HG03103 (cell line): ENCODE data around the gene PNPLA8.

Source experiments
- ATAC-seq: cut with Tn5 transposase; IDR thresholded peaks from one replicate; pipeline ENCODE4 v1.9.1; 2021; ENCODE audit warnings: low read depth; ENCODE audit not compliant: unreplicated experiment

The PNPLA8 gene

DNA sequence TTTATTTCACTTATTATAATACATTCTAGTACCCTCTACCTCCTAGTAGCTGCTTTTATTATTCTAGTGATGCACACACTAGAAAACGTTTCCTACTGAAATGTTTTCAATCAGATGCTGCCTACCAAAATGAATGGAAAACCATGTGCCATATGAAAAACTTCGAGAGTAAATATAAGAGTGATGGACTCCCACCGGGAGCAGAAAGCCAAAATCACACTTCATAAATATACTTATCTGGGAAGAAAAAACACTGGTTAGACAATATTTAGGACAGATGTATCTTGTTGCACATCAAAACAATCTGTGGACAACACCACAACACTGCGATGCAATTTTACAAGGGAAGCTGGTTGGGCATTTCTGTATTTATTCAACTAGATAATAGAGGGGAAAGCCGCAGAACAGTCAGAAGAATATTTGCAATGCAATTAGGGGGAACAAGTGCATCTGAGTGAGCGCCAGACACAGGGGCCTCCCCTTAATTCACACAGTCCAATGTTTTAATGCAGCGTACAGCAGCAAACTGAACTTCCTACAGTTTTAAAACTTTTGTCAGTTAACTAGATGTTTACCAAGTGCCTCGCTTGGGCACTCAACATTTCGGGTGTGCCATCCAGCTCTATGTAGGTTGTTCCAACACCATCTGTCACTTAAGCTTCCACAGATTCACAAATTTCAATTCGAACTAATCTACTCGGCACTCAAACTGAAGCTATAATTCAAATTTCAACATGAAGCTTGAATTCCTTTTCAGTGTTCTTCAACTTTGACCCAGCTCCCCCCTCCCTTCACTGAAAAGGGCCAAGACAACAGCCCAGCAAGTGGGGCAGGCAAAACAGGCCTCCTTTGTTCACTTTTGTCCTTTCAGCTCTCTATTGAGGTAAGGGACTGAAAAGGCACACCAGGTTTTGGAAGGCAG is 77.1 kb downstream of the PNPLA8 start:
- ATAC-seq = no peak

DNA sequence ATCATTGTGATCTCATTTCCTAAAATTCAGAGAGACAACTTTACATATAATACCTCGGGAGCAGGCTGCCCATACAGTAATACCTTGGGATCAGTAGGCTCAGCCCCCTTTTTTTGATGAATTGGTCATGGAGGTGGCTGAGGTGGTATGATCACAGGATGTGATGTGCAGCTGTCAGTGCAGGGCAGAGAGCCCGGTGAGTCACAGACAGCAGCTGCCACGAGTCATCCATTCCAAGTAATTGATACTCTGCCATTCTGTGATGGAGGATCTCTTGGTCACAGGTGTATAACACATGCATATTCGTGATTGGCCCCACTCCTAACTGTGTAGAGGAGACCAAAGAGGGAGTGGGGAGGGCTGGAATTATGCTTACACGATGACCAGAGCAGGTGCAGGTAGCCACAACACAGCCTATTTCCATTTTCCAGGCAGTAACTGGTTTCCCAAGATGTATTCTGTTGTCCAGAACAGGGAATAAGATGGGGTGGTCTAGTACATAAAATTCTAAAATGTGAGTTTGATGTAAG is 83.8 kb downstream of the PNPLA8 start:
- ATAC-seq = no peak

DNA sequence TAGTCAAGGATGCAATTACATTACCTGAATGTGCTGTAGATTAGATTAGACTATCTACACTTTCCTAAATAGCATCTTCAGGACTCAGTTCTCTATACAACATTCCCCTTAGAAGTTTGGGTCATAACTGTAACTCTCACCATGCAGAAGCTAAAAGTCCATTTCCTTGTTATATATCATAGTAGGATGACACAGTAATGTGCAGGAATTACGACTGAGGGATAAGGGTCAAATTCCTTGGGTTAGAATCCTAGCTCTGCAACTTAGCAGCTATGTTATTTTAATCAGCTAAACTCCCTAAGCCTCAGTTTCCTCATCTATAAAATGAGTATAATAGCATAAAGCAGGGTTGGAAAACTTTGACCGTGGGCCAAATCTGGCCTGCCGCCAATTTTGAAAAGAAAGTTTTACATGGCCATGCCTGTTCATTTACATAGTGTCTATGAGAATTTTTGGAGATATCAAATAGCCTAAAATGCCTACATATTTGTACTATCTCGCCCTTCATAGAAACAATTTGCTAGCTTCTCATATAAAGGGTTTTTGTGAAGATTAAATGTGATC is 84.5 kb downstream of the PNPLA8 start:
- no peak for ATAC-seq

DNA sequence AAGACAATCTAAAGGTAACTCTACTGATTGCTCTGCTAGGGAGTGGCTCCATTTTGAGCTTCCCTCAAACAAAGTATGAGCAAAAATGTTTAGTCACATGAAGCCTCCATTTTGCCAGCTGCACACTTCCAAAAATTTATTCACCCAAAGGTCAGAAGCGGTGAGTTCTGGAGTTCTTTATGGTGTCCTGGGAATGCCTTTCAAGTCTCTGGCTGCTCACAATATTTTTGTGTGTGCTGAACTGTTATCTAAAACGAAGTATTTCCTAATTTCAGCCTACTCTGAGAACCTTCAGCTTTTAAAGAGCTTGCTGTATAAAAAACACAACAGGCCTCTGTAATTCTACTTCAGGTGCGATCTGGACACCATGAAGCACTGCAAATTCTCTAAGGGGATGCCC is 85.3 kb downstream of the PNPLA8 start:
- no peak for ATAC-seq

GRCh38 chr7:108436906-108437305 is 89.0 kb downstream of the PNPLA8 start:
- ATAC-seq = no peak

DNA sequence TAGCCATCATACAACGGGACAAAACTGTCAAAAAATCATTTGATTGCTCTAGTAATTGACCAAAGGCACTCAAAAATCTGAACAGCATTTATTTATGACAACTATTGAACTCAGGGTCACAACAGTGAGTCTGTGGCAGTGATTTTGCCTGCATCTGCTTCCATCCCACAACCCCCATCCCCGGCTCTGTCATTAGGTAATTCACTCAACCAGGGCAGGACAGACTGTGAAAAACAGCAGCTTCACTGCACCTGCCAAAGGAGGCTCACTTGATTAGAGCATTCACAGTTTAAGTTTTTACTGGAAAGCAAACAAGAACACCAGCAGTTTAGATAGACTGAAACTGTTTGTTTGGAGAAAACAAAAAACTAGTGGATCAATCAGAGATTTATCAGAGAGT is 91.9 kb downstream of the PNPLA8 start:
- ATAC-seq = no peak

DNA sequence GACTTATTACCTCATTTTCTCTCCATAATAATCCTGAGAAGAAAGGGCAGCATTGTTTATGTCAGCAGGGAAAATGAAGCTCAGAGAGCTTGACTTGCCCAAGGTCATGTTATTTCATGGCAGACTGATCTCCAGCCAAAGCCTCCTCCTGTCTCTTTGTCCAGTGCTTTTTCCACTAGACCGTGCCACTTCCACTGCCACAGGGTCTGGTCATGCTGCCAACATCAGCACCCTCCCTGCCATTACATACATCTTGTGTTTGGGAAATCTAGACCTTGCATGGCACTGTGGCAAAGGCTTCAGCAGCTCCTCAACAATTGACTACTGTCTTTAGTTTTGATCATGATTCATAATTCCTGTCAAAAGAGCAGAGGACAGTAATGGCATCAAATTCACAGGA is 94.8 kb downstream of the PNPLA8 start:
- no peak for ATAC-seq

GRCh38 chr7:108430664-108431063 is 95.3 kb downstream of the PNPLA8 start:
- no peak for ATAC-seq

DNA sequence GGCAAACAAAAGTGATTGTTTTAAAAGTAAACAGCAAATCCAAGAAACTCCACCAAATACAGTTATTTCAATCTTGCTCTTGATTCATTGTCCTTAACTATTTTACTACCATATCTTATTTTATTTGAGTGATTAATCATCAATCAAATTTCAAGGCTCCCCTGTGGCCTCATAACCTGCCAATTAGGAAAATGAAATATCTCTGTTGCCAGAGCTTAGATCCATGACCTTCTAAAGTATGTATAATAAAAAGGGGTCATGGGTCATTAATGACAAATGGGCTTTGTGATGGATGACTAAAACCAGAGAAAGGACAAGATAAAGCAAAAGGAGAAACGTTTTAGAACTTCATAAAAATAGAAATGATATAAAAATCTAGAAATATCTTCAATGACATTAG is 98.2 kb downstream of the PNPLA8 start:
- no peak for ATAC-seq

DNA sequence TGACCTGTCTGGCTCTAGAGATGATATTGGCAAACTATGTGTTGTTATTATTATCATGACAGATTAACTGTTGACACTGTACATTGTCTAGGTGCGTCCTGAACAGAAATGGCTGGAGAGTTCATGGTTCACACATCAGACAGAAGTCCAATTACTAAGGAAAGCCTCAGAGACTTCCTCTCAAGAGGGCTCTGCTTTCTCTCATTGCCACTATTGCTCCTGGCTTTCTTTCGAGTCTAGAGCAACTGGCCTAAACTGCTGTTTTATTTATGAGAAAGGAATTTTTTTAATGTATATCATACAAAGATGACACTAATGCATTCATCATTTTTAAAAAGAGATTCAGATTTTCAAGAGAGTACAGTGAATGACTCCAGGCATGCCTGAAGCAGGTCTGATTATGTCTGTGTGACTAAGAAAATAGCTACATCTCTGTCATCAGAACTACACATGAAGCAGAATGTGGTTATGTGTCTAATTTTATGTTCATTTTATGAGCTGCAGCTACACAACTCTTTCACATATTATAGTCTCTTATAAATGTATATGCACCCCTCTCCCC is 100.1 kb downstream of the PNPLA8 start:
- no peak for ATAC-seq

DNA sequence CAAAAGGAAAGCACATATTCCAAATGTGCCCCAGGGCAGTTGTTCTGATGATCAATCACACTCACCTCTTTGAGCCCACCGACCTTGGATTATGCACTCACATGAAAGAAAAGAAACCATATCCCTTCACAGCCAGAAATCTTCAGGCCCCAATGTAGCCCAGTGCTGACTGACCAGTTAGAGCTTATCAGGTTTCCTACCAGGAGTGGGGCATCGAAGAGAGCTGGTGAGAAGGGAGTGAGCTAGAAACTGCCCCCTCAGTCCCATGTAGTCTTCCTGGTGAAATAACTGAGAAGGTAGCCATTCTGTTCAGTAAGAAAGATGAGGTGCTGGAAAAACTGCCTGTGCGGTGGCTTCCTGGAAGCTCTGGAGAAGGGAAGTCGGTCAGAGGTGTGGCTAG is 101.9 kb downstream of the PNPLA8 start:
- no peak for ATAC-seq

GRCh38 chr7:108423089-108423989 is 102.6 kb downstream of the PNPLA8 start:
- ATAC-seq = no peak

DNA sequence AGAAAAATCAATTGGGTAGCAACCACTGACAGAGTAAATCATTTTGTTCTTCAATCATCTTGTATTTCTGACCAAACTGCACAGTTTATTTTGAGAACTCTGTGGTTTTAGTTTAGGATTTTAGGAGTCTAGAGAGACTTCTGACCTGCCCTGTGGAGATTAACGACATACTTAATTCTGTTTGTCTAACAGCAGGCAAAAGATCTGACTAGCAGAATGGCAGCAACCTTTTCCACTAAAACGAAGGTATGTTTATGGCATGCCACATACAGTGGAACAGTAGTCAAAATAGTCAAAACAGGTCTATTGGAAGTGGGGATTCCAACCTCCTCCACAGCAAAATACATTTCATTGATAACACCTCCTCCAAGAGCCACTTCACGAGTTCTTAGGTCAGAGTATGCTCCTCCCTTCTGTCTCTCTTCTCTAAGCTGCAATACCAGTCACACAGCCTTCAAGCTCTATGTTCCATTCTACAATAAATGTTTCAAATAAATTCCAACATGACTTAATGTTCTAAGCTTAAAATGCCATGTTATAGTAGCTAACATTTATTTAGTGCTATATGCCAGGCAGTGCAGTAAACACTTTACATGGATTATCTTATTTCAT is 104.1 kb downstream of the PNPLA8 start:
- ATAC-seq = no peak
